ENCODE results near the gene MICALL2. TPM values are rescaled to one million over a fixed set of nuclear protein-coding genes. Genes with fewer than 3 reads are reported as not detected.

Gene MICALL2
- total RNA-seq, 6 experiments from 2014 or later = 8.2 to 23.8 (median 13.6) TPM

GRCh38 chr7:1431226-1431625 lies 28.0 kb downstream of the MICALL2 start:
- TF ChIP-seq CTCF (IDR thresholded peaks at IDR 0.05) (no peak), POLR2A (IDR thresholded peaks at IDR 0.05) (no peak)
- Histone ChIP-seq H3K27me3 (no peaks in the 10 kb centered on the region), H3K4me3 (no peak overlapping the region), H3K36me3 (no peaks in the 10 kb centered on the region), H3K27ac (no peak overlapping the region), H3K4me1 (no peaks in the 10 kb centered on the region), H3K9me3 (no peaks in the 10 kb centered on the region)
- DNase-seq = no peak
- ATAC-seq = no peak
- WGBS (ENCODE audit: insufficient coverage, low coverage, low lambda C conversion rate, missing lambda C conversion rate) = 10% methylated on average over 6 of the region's 10 CpGs
- intact Hi-C loops (cut with DNase I) = no loop called here

GRCh38 chr7:1430056-1430845 lies 29.0 kb downstream of the MICALL2 start:
- TF ChIP-seq CTCF (IDR thresholded peaks at IDR 0.05) (no peak), POLR2A (IDR thresholded peaks at IDR 0.05) (no peak)
- Histone ChIP-seq H3K9me3 (no peaks in the 10 kb centered on the region), H3K36me3 (no peaks in the 10 kb centered on the region), H3K4me3 (no peak overlapping the region), H3K27ac (no peak overlapping the region), H3K27me3 (no peaks in the 10 kb centered on the region), H3K4me1 (no peaks in the 10 kb centered on the region)
- DNase-seq = no peak
- intact Hi-C loops (cut with DNase I) = no loop called here
- ATAC-seq = no peak
- WGBS (ENCODE audit: insufficient coverage, low coverage, low lambda C conversion rate, missing lambda C conversion rate) = 65% methylated on average over 13 of the region's 32 CpGs

- WGBS (ENCODE audit: insufficient coverage, low coverage, low lambda C conversion rate, missing lambda C conversion rate) = 61% methylated on average over 5 of the region's 20 CpGs
- Histone ChIP-seq H3K9me3 (no peaks in the 10 kb centered on the region), H3K4me3 (no peak overlapping the region), H3K36me3 (no peaks in the 10 kb centered on the region), H3K27ac (no peak overlapping the region), H3K4me1 (no peaks in the 10 kb centered on the region), H3K27me3 (no peaks in the 10 kb centered on the region)
- TF ChIP-seq POLR2A (IDR thresholded peaks at IDR 0.05) = no peak
- no peak for TF ChIP-seq CTCF (IDR thresholded peaks at IDR 0.05)
- DNase-seq (no peak), ATAC-seq (no peak)
- intact Hi-C loops (cut with DNase I) = loop anchor here in 1 of 2 donors (10.0 kb wide), 1 partner anchor 46 kb away; no protein-coding TSS in a partner anchor
These were observed 30.2 kb downstream of the MICALL2 start for GRCh38 chr7:1428941-1429501.

GRCh38 chr7:1427064-1427657 lies 32.1 kb downstream of the MICALL2 start:
- intact Hi-C loops (cut with DNase I) = loop anchor here in 1 of 2 donors (10.0 kb wide), 1 partner anchor 48 kb away; no protein-coding TSS in a partner anchor
- Histone ChIP-seq H3K4me3 (no peak overlapping the region), H3K27ac (no peak overlapping the region), H3K9me3 (no peaks in the 10 kb centered on the region), H3K4me1 (no peaks in the 10 kb centered on the region), H3K36me3 (no peaks in the 10 kb centered on the region), H3K27me3 (no peaks in the 10 kb centered on the region)
- WGBS (ENCODE audit: insufficient coverage, low coverage, low lambda C conversion rate, missing lambda C conversion rate) = 83% methylated on average over 4 of the region's 13 CpGs
- DNase-seq = no peak
- TF ChIP-seq POLR2A (IDR thresholded peaks at IDR 0.05) (no peak), CTCF (IDR thresholded peaks at IDR 0.05) (no peak)
- ATAC-seq = no peak

All from right lobe of liver (tissue), 6 donors.